DMS53 treated with DMSO at 0.1 percent for 48 hours (cell line): ENCODE data around the gene SRSF3.
"Not testable (repeated sequence)": the region's sequence is repeated elsewhere in the genome, so short reads cannot be mapped to it uniquely, and the experiment has no call there.

Source experiments
- DNase-seq: peaks from one replicate; lab custom pipeline; 2025; ENCODE audit not compliant: unreplicated experiment; lab: John Stamatoyannopoulos, UW

The SRSF3 gene

DNA sequence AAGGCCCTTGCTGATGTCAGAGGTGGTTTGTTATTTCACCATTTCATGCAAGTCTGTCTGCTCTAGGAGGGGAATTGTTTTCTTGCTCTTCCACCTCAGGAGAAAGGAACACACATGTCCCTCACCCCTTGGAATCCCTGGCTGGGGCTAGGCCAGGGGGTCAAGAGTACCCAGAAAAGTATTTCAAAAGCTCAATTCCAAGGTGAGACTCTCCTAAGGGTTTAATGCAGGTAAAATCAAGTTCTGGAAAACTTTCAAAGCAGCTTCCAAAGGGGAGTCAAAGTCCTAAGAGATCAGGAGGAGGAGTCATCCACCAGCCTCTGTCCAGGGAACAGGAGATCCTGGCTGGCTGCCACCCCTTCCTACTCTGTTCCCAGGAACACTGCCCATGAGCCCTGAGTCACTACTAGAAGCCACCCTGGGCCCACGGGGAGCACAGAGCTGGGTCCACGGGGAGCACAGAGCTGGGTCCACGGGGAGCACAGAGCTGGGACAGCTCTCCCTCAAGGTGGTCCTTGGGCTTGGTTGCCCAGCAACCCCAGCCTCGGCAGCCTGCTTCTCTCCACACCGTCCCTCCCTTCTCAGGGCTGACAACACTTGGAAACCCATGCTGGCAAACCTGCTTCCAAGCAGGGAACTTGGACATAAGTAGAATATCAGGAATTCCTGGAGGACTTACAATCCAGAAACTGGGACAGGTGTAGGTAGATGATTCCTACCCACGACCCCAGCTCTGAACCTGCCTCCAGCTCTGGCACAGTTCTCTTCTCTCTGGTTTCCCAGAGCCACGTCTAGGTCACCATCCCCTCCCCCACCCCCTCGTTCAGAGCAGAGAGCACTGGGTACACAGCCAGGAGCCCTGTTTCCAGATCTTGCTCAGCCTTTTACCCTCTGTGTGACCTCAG lies 49.0 kb downstream of the SRSF3 start:
- DNase-seq: peak; percentile 5

DNA sequence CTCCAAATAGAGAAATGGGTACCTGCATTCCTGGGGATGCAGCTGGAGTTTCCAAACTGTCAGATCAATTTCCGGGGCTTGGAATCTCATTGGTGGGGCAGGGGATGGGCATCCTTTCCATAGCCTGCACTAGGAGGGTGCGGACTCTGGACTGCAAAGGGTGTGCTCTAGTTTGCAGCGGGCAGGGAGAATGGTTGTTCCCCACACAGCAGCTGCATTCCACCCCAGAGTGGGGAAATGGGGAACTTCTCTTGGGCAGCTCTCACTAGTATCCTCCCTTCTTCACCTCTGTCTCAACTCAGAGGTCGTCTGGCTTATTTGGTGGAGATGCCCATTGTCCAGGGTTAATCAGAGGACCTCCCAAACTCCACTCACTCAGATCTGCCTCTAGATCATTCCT lies 49.8 kb downstream of the SRSF3 start:
- DNase-seq: no peak

DNA sequence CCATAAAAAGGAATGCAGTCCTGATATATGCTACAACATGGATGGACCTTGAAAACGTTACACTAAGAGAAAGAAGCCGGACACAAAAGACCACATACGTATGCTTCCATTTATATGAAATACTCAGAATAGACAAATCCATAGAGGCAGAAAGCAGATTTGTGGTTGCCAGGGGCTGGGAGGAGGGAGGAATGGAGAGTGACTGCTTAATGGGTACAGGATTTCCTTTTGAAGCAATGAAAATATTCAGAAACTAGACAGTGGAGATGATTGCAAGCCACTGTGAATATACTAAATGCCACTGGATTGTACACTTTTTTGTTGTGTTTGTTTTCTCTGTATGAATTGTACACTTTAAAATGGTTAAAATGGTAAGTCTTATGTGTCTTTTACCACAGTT lies 54.9 kb downstream of the SRSF3 start:
- no peak for DNase-seq

DNA sequence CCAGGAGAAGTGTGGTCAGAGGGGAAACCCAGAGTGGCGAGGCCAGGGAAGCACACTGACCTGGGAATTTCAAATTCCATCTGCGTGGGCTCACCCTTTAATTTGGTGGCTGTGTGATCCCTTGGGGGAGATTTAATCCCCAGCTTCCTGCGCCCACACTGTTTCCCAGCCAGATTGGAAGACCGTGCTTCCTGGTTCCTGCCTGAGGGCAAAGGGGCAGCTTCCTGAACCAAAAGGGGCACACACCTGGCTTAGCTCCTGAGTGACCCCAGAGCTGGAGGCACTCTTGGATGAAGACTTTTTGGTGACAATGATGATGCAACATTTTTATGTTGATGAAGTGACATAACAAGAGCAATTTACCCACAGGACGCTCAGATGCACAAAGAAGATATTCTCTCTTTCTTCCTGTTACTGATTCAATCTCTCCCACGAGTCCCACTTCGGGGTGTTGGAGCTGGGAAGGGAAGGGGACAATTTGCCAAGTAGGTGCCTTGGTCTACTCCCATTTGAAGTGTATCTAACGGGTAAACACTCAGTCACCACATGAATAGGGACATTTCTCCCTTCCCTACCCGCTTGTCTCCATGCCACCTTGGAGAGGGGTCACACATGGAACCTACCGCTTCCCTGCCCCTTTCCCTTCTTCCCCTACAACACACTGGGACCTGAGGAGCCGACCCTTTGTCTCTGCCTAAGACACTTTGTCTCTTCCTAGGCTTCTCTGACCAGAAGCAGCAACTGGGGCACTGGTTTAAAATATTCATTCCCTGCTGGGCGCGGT lies 55.7 kb downstream of the SRSF3 start:
- DNase-seq: no peak

DNA sequence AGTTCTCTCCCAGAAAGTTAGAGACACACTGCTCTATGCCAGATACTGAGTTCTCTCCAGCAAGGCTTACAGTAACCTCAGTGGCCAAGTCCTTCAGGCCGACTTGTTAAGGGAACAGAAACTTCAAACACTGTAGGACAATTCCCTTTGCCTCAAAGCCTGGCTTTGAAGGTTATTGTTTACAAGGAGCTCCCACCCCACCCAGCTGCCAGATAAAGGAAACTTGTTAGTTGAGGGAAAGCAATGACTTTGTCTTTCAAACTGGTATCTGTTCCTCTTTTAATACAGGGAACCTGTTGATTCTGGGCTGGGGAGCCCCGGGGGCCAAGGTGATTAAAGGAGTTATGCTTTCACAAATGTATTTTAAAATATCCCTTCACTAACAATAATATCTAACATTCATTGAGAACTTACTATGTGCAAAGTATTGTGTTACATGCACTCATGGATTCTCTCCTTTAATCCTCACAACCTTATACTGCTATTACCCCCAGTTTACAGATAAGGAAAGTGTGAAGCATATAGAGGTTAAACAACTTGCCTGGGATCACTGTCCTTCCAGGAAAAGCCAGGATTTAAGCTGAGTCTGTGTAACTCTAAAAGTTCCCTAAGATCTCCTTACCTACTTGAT lies 56.8 kb downstream of the SRSF3 start:
- no peak for DNase-seq

DNA sequence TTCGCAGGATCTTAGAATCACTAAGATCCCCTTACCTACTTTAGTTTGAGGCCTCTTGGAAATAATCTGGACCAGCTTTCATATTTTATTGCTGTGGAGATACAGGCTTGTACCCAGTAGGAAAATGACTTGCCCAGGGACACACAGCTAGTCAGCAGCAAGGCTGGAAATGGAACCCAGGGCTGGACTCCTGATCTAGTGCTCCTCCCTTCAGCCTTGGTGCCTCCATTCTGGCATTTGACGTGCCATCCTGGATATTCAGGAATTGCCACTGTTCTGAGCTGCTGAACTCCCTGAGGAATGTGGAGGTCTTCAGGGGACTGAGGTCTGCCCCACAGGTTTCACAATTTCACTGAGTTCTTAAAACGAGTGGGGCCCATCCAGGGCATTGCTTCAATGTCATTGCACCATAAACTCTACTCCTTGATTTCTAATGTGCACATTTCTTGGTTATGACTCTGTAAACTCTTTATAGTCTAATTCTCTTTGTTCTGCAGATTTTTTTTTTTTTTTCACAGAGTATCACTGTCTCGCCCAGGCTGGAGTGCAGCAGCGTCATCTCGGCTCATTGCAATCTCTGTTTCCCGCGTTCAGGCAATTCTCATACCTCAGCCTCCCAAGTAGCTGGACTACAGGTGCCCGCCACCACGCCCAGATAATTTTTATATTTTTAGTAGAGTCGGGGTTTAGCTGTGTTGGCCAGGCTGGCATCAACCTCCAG lies 57.7 kb downstream of the SRSF3 start:
- DNase-seq: no peak

DNA sequence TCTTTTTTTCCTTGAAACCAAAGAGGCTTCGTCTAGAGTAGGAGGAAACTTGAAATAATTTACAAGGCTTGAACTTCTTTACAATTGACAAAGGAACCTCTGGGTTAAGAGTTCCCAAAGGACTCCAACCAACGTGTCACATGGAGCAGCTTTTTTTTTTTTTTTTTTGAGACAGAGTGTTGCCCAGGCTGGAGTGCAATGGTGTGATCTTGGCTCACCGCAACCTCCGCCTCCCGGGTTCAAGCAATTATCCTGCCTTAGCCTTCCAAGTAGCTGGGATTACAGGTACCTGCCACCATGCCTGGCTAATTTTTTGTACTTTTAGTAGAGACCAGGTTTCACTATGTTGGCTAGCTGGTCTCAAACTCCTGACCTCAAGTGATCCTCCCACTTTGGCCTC lies 60.3 kb downstream of the SRSF3 start:
- not testable (repeated sequence) for DNase-seq
